NOMO-1 (cell line): ENCODE measurements around the gene CNNM4.
"Not testable (repeated sequence)": the region's sequence is repeated elsewhere in the genome, so short reads cannot be mapped to it uniquely, and the experiment has no call there.

Experiments used
- DNase-seq, 2 experiments: peaks; one replicate each; lab custom pipeline; 2025; ENCODE audit not compliant: unreplicated experiment in 2 of 2; lab: John Stamatoyannopoulos, UW

CNNM4 gene

DNA sequence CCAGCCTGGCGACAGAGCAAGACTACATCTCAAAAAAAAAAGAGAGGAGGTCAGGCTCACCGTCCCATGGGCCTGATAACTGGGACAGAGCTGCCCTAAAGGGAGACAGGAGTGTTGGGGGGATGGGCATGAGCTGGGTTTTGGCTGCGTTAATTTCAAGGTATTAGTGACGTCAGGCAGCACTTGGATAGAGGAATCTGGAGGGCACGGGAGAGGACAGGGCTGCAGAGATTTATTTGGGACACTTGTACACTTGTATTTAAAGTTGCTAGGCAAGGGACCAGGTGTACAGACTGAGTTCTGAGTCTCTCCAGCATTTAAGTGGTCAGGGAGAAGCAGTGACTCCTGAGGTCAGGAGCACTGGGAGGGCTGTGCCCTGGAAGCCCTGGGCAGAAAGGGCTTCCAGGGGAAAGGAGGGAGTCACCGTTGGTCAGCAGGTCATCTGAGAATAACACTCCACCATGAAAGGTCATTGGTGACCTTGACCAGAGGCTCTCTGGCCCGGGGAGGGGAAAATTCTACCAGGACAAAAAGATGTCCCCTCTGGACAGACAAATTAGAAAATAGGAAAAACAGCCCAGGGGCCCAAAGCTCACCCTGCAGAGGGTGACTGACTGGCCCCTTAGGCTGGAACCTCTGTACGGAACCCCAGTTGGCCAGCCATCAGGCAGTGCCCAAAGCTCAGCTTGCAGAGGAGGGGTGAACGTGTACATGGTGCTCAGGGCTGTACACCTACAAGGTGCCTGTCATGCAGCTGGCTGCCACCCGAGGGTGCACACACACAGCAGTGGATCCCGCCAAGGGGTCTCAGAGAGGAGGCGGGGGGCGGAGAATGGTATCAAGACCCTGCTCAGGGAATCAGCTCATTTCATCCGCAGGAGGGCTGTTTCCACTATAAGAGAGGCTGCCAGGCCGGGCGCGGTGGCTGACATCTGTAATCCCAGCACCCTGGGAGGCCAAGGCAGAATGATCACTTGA is 32.4 kb downstream of the CNNM4 start:
- DNase-seq = no peak

DNA sequence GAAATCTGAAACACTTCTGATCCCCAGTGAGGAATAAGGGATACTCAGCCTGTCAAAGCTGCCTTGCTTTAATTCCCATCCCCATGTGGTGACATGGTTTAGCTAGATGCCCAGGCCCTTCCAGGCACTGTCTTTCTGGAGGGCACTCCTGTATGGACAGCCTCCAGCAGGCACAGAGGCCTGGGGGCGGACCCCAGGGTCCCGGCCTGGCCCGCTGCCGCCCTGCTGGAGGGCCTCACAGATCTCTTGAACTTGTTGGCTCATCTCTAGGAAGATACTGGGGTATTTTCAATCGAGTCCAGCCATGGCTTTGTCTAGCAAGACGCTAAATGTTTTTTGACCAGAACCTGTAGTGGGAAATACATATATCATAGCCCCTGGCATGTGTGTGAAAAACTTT is 34.4 kb downstream of the CNNM4 start:
- no peak for DNase-seq

GRCh38 chr2:96796497-96796896 is 35.8 kb downstream of the CNNM4 start:
- DNase-seq = not testable (repeated sequence)

GRCh38 chr2:96797066-96797625 is 36.4 kb downstream of the CNNM4 start:
- DNase-seq = no peak

GRCh38 chr2:96798733-96799622 is 38.3 kb downstream of the CNNM4 start:
- no peak for DNase-seq

DNA sequence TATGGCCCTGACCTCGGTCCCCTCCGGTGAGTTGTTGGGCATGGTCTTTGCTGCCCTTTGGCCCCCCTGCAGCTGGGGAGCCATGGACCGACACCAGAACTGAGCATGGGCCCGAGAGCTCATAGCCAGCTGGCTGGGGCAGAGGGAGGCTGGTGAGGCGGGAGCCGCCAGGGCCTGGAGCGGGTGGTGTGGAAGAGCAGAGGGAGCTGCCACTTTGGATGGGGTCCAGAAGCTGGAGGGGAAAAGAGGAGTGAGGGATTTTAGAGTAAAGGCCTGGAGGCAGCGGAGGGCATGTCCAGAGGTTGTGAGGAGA is 38.9 kb downstream of the CNNM4 start:
- no peak for DNase-seq

DNA sequence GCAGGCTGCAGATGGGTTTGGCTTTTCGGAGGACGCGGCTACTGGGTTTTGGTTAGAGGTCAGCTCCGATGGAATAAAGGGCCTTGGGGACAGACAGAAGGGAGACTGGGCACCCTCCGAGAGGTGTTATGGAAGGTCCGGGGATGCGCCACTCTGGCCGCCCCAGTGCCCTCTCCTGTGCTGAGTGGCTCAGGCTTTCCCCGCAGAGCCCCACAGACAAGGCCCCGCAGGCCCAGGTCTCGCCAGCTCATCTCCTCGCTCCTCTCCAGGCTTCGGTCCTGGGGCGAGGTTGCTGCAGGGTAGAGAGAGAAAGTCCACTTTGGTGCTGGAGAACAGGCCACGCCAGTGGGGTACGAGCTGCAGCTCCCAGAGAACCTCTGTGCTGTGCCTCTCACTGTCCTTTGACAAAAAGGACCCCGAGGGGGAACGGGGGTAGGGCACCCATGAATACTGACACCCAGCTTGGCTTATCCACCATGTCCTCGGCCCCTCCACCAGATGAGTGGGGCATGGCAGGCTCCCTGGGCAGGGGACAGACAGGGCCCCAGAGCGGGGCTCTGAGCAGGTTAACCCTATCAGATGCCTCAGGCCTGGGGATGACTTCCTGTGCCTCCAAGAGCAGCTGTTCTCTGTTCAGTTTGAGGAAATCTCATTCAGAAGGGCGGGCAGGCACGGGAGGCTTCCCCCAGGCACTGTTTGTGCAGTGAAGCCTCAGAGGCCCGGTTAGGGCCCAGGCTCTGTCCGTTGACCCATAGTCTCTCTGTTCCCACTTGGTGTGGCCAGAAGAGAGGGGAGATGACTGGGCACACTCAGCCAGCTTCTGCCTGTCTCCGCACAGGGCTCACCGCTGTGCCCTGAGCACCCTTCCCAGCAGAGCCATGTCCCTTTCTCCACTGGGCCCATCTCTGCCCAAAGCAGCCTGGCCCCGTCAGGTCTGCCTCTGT is 39.6 kb downstream of the CNNM4 start:
- DNase-seq = no peak

GRCh38 chr2:96801005-96801785 is 40.5 kb downstream of the CNNM4 start:
- no peak for DNase-seq

DNA sequence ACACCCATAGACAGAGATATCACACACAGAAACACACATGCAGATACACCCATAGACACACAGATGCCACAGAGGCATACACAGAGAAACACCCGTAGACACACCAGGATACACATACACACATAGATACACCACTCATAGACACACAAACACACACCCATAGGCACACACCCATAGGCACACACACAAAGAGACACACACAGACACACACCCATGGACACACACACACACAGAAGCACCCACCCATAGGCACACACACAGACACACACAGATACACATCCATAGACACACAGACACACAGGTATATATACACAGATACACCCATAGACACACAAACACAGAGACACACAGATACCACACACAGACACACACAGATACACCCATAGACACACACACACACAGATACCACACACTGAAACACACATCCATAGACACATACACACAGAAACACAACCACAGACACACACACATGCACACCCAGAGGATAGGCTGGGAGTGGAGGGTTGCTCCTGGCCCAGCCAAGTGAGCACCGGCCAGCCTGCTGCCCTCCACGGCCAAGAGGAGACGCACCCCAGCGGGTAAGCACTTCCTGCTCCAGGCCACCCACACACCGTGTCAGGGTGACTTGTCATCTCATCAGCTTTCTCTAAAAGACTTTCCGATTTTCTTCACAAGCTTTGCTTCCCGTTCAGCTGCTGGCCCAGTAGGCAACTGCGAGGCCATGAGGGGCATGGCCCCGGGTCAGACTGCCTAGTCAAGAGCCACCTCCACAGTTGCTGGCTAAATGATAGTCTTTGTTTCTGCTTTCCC is 41.3 kb downstream of the CNNM4 start:
- no peak for DNase-seq

- no peak for DNase-seq
These were observed 42.0 kb downstream of the CNNM4 start for GRCh38 chr2:96802721-96803120.

GRCh38 chr2:96804986-96805385 is 44.3 kb downstream of the CNNM4 start:
- no peak for DNase-seq

DNA sequence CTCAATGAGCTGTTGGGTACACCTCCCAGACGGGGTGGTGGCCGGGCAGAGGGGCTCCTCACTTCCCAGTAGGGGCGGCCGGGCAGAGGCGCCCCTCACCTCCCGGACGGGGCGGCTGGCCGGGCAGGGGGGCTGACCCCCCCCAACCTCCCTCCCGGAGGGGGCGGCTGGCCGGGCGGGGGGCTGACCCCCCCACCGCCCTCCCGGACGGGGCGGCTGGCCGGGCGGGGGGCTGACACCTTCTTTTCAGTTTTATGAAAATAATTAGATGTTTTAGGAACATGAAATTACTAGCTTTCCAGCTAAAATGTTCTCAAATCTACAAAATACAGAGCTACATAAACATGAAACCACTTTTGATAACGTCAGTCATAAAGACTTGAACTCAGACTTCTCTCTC is 45.2 kb downstream of the CNNM4 start:
- DNase-seq = not testable (repeated sequence)

- no peak for DNase-seq
These were observed 45.9 kb downstream of the CNNM4 start for GRCh38 chr2:96806468-96807126.

- no peak for DNase-seq
These were observed 46.4 kb downstream of the CNNM4 start for GRCh38 chr2:96807127-96807471.

- no peak for DNase-seq
These were observed 47.6 kb downstream of the CNNM4 start for GRCh38 chr2:96808176-96808837.

GRCh38 chr2:96809216-96809882 is 48.6 kb downstream of the CNNM4 start:
- no peak for DNase-seq
